OCI-LY3 (cell line): ENCODE results near the gene PTPN1.

ENCODE experiments used
- H2AFZ ChIP-seq: fragments of 200-600, 300-600 bp; shearing (Covaris generic); 2 replicates; pipeline ENCODE4 v1.6.0; 2014; ENCODE audit warnings: antibody characterized with exemption, low read depth, low read length
- H3K27ac ChIP-seq: fragments of 200-600, 300-600 bp; sonication (generic); 2 replicates; pipeline ENCODE4 v1.5.1; 2014; ENCODE audit warnings: mild to moderate bottlenecking, low read length, moderate library complexity, mixed read lengths
- H3K27me3 ChIP-seq: fragments of 200-600, 300-600 bp; sonication (generic); 2 replicates; pipeline ENCODE4 v1.6.1; 2014; ENCODE audit warnings: low read depth, low read length, mixed read lengths
- H3K36me3 ChIP-seq: fragments of 200-600, 300-600 bp; sonication (generic); replicated peaks from 2 replicates; pipeline ENCODE3; 2014; ENCODE audit warnings: low read depth, low read length, mixed read lengths
- H3K4me1 ChIP-seq: fragments of 300-600, 200-600 bp; sonication (generic); 2 replicates; pipeline ENCODE4 v1.6.1; 2014; ENCODE audit warnings: low read length, mixed read lengths
- H3K4me2 ChIP-seq: fragments of 200-600, 300-600 bp; sonication (generic); 2 replicates; pipeline ENCODE4 v1.6.1; 2014; ENCODE audit warnings: low read length, mixed read lengths
- H3K4me3 ChIP-seq: fragments of 300-600, 200-600 bp; sonication (generic); 2 replicates; pipeline ENCODE4 v1.5.1; 2014; ENCODE audit warnings: antibody characterized with exemption, mild to moderate bottlenecking, low read length, moderate library complexity
- H3K79me2 ChIP-seq: fragments of 300-600, 200-600 bp; shearing (Covaris generic); 2 replicates; pipeline ENCODE4 v1.6.1; 2014; ENCODE audit warnings: mild to moderate bottlenecking, low read length, mixed read lengths
- H3K9ac ChIP-seq: fragments of 300-600, 200-600 bp; shearing (Covaris generic); 2 replicates; pipeline ENCODE4 v1.6.0; 2014; ENCODE audit warnings: mild to moderate bottlenecking, low read length, moderate library complexity
- H3K9me3 ChIP-seq: fragments of 200-600, 300-600 bp; shearing (Covaris generic); 2 replicates; pipeline ENCODE4 v1.6.1; 2014; ENCODE audit warnings: low read length, mixed read lengths; ENCODE audit not compliant: insufficient read depth
- H4K20me1 ChIP-seq: fragments of 200-600, 300-600 bp; sonication (generic); 2 replicates; pipeline ENCODE4 v1.6.1; 2016; ENCODE audit warnings: low read length, mixed read lengths; ENCODE audit not compliant: insufficient read depth
- CTCF ChIP-seq: fragments of 200-600, 300-600 bp; sonication (generic); IDR thresholded peaks from 2 replicates; pipeline ENCODE4 v1.5.1; 2014; ENCODE audit warnings: antibody characterized with exemption, low read length, low read depth
- EZH2phosphoT487 ChIP-seq: fragments of 200-600 bp; shearing (Covaris generic); IDR thresholded peaks from 2 replicates; pipeline ENCODE4 v1.6.1; 2018; ENCODE audit warnings: antibody characterized with exemption, mixed run types, low read depth

Gene PTPN1

GRCh38 chr20:50624351-50625016 lies 114.3 kb downstream of the PTPN1 start:
- Histone ChIP-seq H3K9me3 (peaks cover 7% of the 10 kb centered on the region; the same call in 1 of the 2 replicates), H3K27me3 (peaks cover 6% of the 10 kb centered on the region; the same call in 1 of the 2 replicates), H3K9ac (no peak overlapping the region), H3K4me2 (no peak overlapping the region), H3K79me2 (no peaks in the 10 kb centered on the region), H3K36me3 (peaks cover 6% of the 10 kb centered on the region), H3K4me1 (peaks cover 21% of the 10 kb centered on the region), H3K27ac (no peak overlapping the region), H3K4me3 (no peak overlapping the region), H2AFZ (0 out of 2 replicates have a peak overlapping the region, but pooled peaks have one; percentile 29), H4K20me1 (no peaks in the 10 kb centered on the region)
- TF ChIP-seq CTCF: no peak
- TF ChIP-seq EZH2phosphoT487: no peak

GRCh38 chr20:50625986-50626677 lies 115.9 kb downstream of the PTPN1 start:
- peak overlapping the region; percentile 18; the same call in 1 of the 2 replicates for H3K4me2 ChIP-seq
- H3K27me3 ChIP-seq: peaks cover 11% of the 10 kb centered on the region
- H3K27ac ChIP-seq: no peak overlapping the region
- no peak overlapping the region for H3K9ac ChIP-seq
- no peaks in the 10 kb centered on the region for H3K79me2 ChIP-seq
- H4K20me1 ChIP-seq: no peaks in the 10 kb centered on the region
- TF ChIP-seq CTCF (peak; percentile 87), EZH2phosphoT487 (no peak)
- H3K4me3 ChIP-seq: no peak overlapping the region
- H3K9me3 ChIP-seq: peaks cover 4% of the 10 kb centered on the region; the same call in 1 of the 2 replicates
- H3K36me3 ChIP-seq: peaks cover 3% of the 10 kb centered on the region
- peaks cover 21% of the 10 kb centered on the region for H3K4me1 ChIP-seq
- H2AFZ ChIP-seq: peak overlapping the region; percentile 50; the same call in 1 of the 2 replicates

- H2AFZ ChIP-seq: peak overlapping the region; percentile 39; the same call in 1 of the 2 replicates
- peak overlapping the region; percentile 41 for H3K4me2 ChIP-seq
- no peaks in the 10 kb centered on the region for H3K79me2 ChIP-seq
- TF ChIP-seq EZH2phosphoT487: no peak
- TF ChIP-seq CTCF: no peak
- H3K9ac ChIP-seq: no peak overlapping the region
- no peaks in the 10 kb centered on the region for H4K20me1 ChIP-seq
- H3K4me3 ChIP-seq: no peak overlapping the region
- H3K4me1 ChIP-seq: peaks cover 19% of the 10 kb centered on the region
- no peaks in the 10 kb centered on the region for H3K36me3 ChIP-seq
- H3K9me3 ChIP-seq: no peaks in the 10 kb centered on the region
- no peak overlapping the region for H3K27ac ChIP-seq
- H3K27me3 ChIP-seq: peaks cover 18% of the 10 kb centered on the region
Measured at GRCh38 chr20:50627747-50628146, 117.6 kb downstream of the PTPN1 start.

- peak overlapping the region; percentile 39 for H2AFZ ChIP-seq
- H3K4me3 ChIP-seq: no peak overlapping the region
- H3K79me2 ChIP-seq: no peaks in the 10 kb centered on the region
- H3K27me3 ChIP-seq: peaks cover 20% of the 10 kb centered on the region
- TF ChIP-seq EZH2phosphoT487 (no peak), CTCF (no peak)
- H3K4me1 ChIP-seq: peaks cover 19% of the 10 kb centered on the region
- H3K4me2 ChIP-seq: peak overlapping the region; percentile 41
- H3K27ac ChIP-seq: no peak overlapping the region
- H3K9ac ChIP-seq: no peak overlapping the region
- H3K36me3 ChIP-seq: no peaks in the 10 kb centered on the region
- no peaks in the 10 kb centered on the region for H3K9me3 ChIP-seq
- no peaks in the 10 kb centered on the region for H4K20me1 ChIP-seq
Measured at GRCh38 chr20:50628332-50628731, 118.1 kb downstream of the PTPN1 start.
